ENCODE results near the gene UTP3. TPM values are rescaled to one million over a fixed set of nuclear protein-coding genes. Genes with fewer than 3 reads are reported as not detected.
A peak's percentile ranks its signal among the peaks of the same experiment; 100 is the strongest.
"Not testable (repeated sequence)": the region's sequence is repeated elsewhere in the genome, so short reads cannot be mapped to it uniquely, and the experiment has no call there.

UTP3 gene
- total RNA-seq (10 to 100 TPM; 15.1 to 34.9 (median 34.0) TPM), total RNA-seq (15.7 to 110 (median 33.9) reads per million in 29 experiments)
- 23.6 TPM for total RNA-seq (2013)

DNA sequence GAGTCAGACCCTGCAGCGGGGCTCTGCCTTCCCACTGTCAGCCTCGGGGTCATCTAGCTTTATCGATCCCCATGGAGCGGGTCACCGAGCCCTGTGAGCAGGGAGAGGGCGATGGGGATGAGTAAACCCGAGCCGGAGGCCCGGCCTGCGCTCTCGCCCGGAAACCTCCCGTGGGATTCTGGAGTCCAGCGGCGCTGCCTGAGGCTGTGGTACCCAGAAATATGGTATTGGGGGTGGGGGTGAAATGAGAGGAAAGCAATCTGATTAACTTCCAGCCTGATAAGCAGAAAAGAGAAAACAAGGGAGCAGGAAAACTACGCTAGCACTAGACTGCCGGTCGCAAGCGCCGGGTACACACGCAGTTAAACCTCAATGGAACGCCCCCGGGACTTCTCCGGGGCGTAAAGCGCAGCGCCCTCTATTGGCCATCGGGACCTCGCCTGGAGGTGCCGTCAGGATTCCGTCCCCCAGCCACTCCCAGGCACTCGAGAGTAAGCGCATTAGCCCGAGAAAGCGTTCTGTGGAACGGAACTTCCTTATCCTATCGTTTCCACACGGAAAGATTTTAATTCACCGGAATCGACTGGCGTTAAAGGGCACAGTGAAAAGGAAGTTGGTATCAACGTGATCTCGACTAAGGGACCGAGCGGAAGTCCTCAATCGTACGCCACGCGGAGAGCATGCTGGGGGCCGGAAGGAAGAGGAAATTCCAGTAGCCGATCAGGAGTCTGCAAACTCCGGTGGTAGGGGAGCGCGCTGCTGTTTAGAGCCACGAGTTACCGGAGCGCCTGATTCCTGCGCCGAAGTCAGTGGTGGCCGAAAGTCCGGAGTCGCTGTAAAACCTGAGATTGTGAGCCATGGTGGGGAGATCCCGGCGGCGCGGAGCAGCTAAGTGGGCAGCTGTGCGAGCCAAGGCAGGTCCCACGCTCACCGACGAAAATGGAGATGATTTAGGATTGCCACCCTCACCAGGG lies at the start of gene UTP3:
Gene UTP3 (plus strand): TSS at position 712 of the 974 bp plus-strand sequence. CDS start 146 bp downstream, at position 858.
- peaks cover 0 to 11% of the 10 kb centered on the region in 2 donors for H3K36me3 ChIP-seq (ENCODE audit: control insufficient read depth in 2 of 2, extremely low read depth in 1 of 2, insufficient read depth in 1 of 2, low read length in 1 of 2)
- peak within 1 kb of the TSS; percentile 88 to 92 for H3K4me3 ChIP-seq (ENCODE audit: control insufficient read depth in 1 of 2, extremely low read depth in 1 of 2, low read length in 1 of 2)
- peak; percentile 88 to 94 (median 88) for ATAC-seq (replicated peaks in 1 of 4)
- H3K27me3 Mint-ChIP-seq: no peaks in the 10 kb centered on the region
- no peaks in the 10 kb centered on the region for H3K9me3 Mint-ChIP-seq
- peak within 1 kb of the TSS; percentile 92 for H3K27ac ChIP-seq (ENCODE audit: low read length)
- under 1% methylated on average over 56 of the region's 70 CpGs for WGBS (ENCODE audit: insufficient coverage)
- no peaks in the 10 kb centered on the region for H3K9me3 ChIP-seq
- H3K27me3 ChIP-seq (replicated peaks in 1 of 2; ENCODE audit: control insufficient read depth in 2 of 2, extremely low read depth in 1 of 2, insufficient read depth in 2 of 2, low read length in 1 of 2): no peaks in the 10 kb centered on the region
- H3K4me1 Mint-ChIP-seq: peaks cover 39 to 42% (median 40%) of the 10 kb centered on the region in 3 donors
- H3K4me1 ChIP-seq (ENCODE audit: control insufficient read depth in 1 of 2, extremely low read depth in 1 of 2, insufficient read depth in 2 of 2, low read length in 2 of 2): peaks cover 22 to 26% of the 10 kb centered on the region in 2 experiments
- H3K36me3 Mint-ChIP-seq: peaks cover 14% of the 10 kb centered on the region
- H3K27ac Mint-ChIP-seq: peak within 1 kb of the TSS; percentile 99
- H3K4me3 Mint-ChIP-seq: peak within 1 kb of the TSS; percentile 98 to 99 (median 99)
- ChIA-PET POLR2A (interaction anchor here (0.5 to 2.5 kb wide), 7 partner anchors 16 to 151 kb away, joined by 3 to 14 read pairs (median 3); no protein-coding TSS in a partner anchor), CTCF (interaction anchor here (0.5 to 3.5 kb wide), 12 partner anchors 15 to 322 kb away, joined by 3 to 52 read pairs (median 5); no protein-coding TSS in a partner anchor)
- DNase-seq: peak; percentile 84 to 98 (median 89)

DNA sequence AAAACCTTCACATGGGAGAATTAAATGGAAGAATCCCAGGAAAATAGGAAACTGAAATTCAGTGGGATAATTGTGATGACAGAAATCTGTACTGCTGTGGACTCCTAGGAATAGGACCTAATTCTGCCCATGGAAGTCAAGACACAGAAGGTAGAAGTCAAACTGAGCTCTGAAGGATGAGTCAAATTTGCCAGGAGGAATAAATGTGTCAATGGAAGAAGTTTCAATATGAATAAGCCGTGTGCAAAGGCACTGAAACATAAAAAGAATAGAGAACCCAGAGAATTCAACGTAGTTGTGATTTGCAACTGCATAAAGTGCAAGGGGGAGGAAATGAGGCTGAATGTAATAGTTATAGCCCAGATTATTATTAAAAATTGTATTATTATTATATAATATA lies 48.1 kb upstream of the UTP3 start:
- Histone ChIP-seq H3K9me3 (no peaks in the 10 kb centered on the region), H3K27me3 (replicated peaks in 1 of 2; ENCODE audit: control insufficient read depth in 2 of 2, extremely low read depth in 1 of 2, insufficient read depth in 2 of 2, low read length in 1 of 2) (no peaks in the 10 kb centered on the region), H3K4me3 (ENCODE audit: control insufficient read depth in 1 of 2, extremely low read depth in 1 of 2, low read length in 1 of 2) (no peak overlapping the region), H3K27ac (ENCODE audit: low read length) (no peak overlapping the region), H3K4me1 (ENCODE audit: control insufficient read depth in 1 of 2, extremely low read depth in 1 of 2, insufficient read depth in 2 of 2, low read length in 2 of 2) (no peaks in the 10 kb centered on the region), H3K36me3 (ENCODE audit: control insufficient read depth in 2 of 2, extremely low read depth in 1 of 2, insufficient read depth in 1 of 2, low read length in 1 of 2) (no peaks in the 10 kb centered on the region)
- H3K36me3 Mint-ChIP-seq: no peaks in the 10 kb centered on the region
- peaks cover 0 to 6% of the 10 kb centered on the region in 2 donors for H3K27me3 Mint-ChIP-seq
- H3K4me3 Mint-ChIP-seq: no peak overlapping the region
- H3K27ac Mint-ChIP-seq: no peak overlapping the region
- DNase-seq (no peak), ATAC-seq (replicated peaks in 1 of 4) (no peak)
- H3K4me1 Mint-ChIP-seq: no peaks in the 10 kb centered on the region
- ChIA-PET POLR2A (interaction anchor here in 1 of 2 donors (0.5 kb wide), 1 partner anchor 47 kb away, joined by 11 read pairs; no protein-coding TSS in a partner anchor), CTCF (no interaction called here)
- H3K9me3 Mint-ChIP-seq: no peaks in the 10 kb centered on the region
- 40% methylated on average over 1 of the region's 2 CpGs for WGBS (ENCODE audit: insufficient coverage)

DNA sequence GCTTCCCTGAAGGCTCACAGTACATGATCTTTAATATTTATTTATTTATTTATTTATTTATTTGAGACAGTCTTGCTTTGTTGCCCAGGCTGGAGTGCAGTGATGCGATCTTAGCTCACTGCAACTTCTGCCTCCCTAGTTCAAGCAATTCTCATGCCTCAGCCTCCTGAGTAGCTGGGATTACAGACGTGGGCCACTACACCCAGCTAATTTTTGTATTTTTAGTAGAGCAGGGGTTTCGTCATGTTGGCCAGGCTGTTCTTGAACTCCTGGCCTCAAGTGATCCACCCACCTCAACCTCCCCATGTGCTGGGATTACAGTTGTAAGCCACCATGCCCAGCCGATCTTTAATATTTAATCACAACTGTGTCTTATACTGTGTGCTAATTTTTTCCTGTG lies 37.6 kb upstream of the UTP3 start:
- DNase-seq; CTCF ChIA-PET; H3K36me3 Mint-ChIP-seq; H3K27me3 ChIP-seq (replicated peaks in 1 of 2; ENCODE audit: control insufficient read depth in 2 of 2, extremely low read depth in 1 of 2, insufficient read depth in 2 of 2, low read length in 1 of 2); H3K4me1 ChIP-seq (ENCODE audit: control insufficient read depth in 1 of 2, extremely low read depth in 1 of 2, insufficient read depth in 2 of 2, low read length in 2 of 2); POLR2A ChIA-PET; H3K9me3 ChIP-seq; H3K4me1 Mint-ChIP-seq; H3K4me3 Mint-ChIP-seq; H3K27me3 Mint-ChIP-seq; H3K4me3 ChIP-seq (ENCODE audit: control insufficient read depth in 1 of 2, extremely low read depth in 1 of 2, low read length in 1 of 2); H3K9me3 Mint-ChIP-seq; ATAC-seq (replicated peaks in 1 of 4); H3K27ac ChIP-seq (ENCODE audit: low read length); H3K27ac Mint-ChIP-seq; H3K36me3 ChIP-seq (ENCODE audit: control insufficient read depth in 2 of 2, extremely low read depth in 1 of 2, insufficient read depth in 1 of 2, low read length in 1 of 2): not testable (repeated sequence)
- WGBS (ENCODE audit: insufficient coverage): no CpG with 5 or more reads among the region's 4 CpGs

GRCh38 chr4:70651864-70652506 lies 36.3 kb upstream of the UTP3 start:
- Histone ChIP-seq H3K9me3 (no peaks in the 10 kb centered on the region), H3K27me3 (replicated peaks in 1 of 2; ENCODE audit: control insufficient read depth in 2 of 2, extremely low read depth in 1 of 2, insufficient read depth in 2 of 2, low read length in 1 of 2) (no peaks in the 10 kb centered on the region), H3K4me3 (ENCODE audit: control insufficient read depth in 1 of 2, extremely low read depth in 1 of 2, low read length in 1 of 2) (no peak overlapping the region), H3K27ac (ENCODE audit: low read length) (no peak overlapping the region), H3K36me3 (ENCODE audit: control insufficient read depth in 2 of 2, extremely low read depth in 1 of 2, insufficient read depth in 1 of 2, low read length in 1 of 2) (no peaks in the 10 kb centered on the region), H3K4me1 (ENCODE audit: control insufficient read depth in 1 of 2, extremely low read depth in 1 of 2, insufficient read depth in 2 of 2, low read length in 2 of 2) (no peaks in the 10 kb centered on the region)
- Mint-ChIP-seq H3K36me3 (no peaks in the 10 kb centered on the region), H3K27ac (no peak overlapping the region), H3K4me3 (no peak overlapping the region), H3K9me3 (no peaks in the 10 kb centered on the region), H3K27me3 (no peaks in the 10 kb centered on the region), H3K4me1 (peaks cover 0 to 4% (median 4%) of the 10 kb centered on the region in 3 donors)
- ChIA-PET POLR2A (interaction anchor here in 1 of 2 donors (0.6 kb wide), 1 partner anchor 321 kb away, joined by 5 read pairs; no protein-coding TSS in a partner anchor), CTCF (interaction anchor here (0.5 to 1.3 kb wide), 26 partner anchors 8 to 1650 kb away, joined by 3 to 13 read pairs (median 4); partner anchors contain the start of genes RUFY3 (in 1 of the 2) and UTP3 (in 1 of the 2))
- peak in 4 of 35 experiments; percentile 4 to 53 (median 12) for DNase-seq
- peak in 3 of 4 experiments; percentile 46 to 66 (median 49) for ATAC-seq (replicated peaks in 1 of 4)
- WGBS (ENCODE audit: insufficient coverage): no CpG with 5 or more reads among the region's 4 CpGs

- H3K4me1 Mint-ChIP-seq: peaks cover 0 to 4% (median 4%) of the 10 kb centered on the region in 3 donors
- H3K27me3 Mint-ChIP-seq: peaks cover 3 to 5% of the 10 kb centered on the region in 2 donors
- no peak for DNase-seq
- no peaks in the 10 kb centered on the region for H3K36me3 ChIP-seq (ENCODE audit: control insufficient read depth in 2 of 2, extremely low read depth in 1 of 2, insufficient read depth in 1 of 2, low read length in 1 of 2)
- no peaks in the 10 kb centered on the region for H3K9me3 ChIP-seq
- H3K27ac ChIP-seq (ENCODE audit: low read length): no peak overlapping the region
- H3K27ac Mint-ChIP-seq: no peak overlapping the region
- 100% methylated on average over 2 of the region's 5 CpGs for WGBS (ENCODE audit: insufficient coverage)
- no peak for ATAC-seq (replicated peaks in 1 of 4)
- no peaks in the 10 kb centered on the region for H3K36me3 Mint-ChIP-seq
- no peaks in the 10 kb centered on the region for H3K4me1 ChIP-seq (ENCODE audit: control insufficient read depth in 1 of 2, extremely low read depth in 1 of 2, insufficient read depth in 2 of 2, low read length in 2 of 2)
- CTCF ChIA-PET: no interaction called here
- no peak overlapping the region for H3K4me3 Mint-ChIP-seq
- H3K4me3 ChIP-seq (ENCODE audit: control insufficient read depth in 1 of 2, extremely low read depth in 1 of 2, low read length in 1 of 2): no peak overlapping the region
- no peaks in the 10 kb centered on the region for H3K27me3 ChIP-seq (replicated peaks in 1 of 2; ENCODE audit: control insufficient read depth in 2 of 2, extremely low read depth in 1 of 2, insufficient read depth in 2 of 2, low read length in 1 of 2)
- no peaks in the 10 kb centered on the region for H3K9me3 Mint-ChIP-seq
- POLR2A ChIA-PET: interaction anchor here in 1 of 2 donors (0.5 kb wide), 2 partner anchors 29 to 30 kb away, joined by 4 to 9 read pairs; no protein-coding TSS in a partner anchor
Measured at GRCh38 chr4:70654605-70655011, 33.7 kb upstream of the UTP3 start.

DNA sequence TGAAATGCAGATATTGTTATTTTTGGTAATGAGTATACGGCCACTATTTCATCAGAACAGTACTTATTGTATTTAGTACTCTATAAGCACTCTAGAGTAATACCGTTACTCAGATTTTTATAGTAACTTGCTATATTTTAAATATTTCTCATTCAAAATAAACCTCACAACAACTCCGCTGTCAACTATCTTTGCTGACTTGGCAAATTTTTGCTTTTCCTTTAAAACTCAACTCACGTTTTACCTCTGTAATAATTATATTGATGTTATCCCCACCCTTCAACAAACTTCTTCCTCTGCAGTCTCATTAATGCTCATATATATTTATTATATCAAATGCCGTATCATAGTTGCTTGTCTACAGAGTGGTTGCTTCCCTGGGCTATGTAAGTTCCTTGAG lies 31.0 kb upstream of the UTP3 start:
- H3K27ac Mint-ChIP-seq: no peak overlapping the region
- ATAC-seq (replicated peaks in 1 of 4) (no peak), DNase-seq (no peak)
- CTCF ChIA-PET: interaction anchor here in 1 of 2 donors (0.8 to 1.2 kb wide), 3 partner anchors 10 to 292 kb away, joined by 3 to 4 read pairs (median 3); no protein-coding TSS in a partner anchor
- no peaks in the 10 kb centered on the region for H3K36me3 Mint-ChIP-seq
- WGBS (ENCODE audit: insufficient coverage): no CpG with 5 or more reads among the region's 5 CpGs
- Histone ChIP-seq H3K4me1 (ENCODE audit: control insufficient read depth in 1 of 2, extremely low read depth in 1 of 2, insufficient read depth in 2 of 2, low read length in 2 of 2) (no peaks in the 10 kb centered on the region), H3K27me3 (replicated peaks in 1 of 2; ENCODE audit: control insufficient read depth in 2 of 2, extremely low read depth in 1 of 2, insufficient read depth in 2 of 2, low read length in 1 of 2) (no peaks in the 10 kb centered on the region), H3K27ac (ENCODE audit: low read length) (no peak overlapping the region), H3K36me3 (ENCODE audit: control insufficient read depth in 2 of 2, extremely low read depth in 1 of 2, insufficient read depth in 1 of 2, low read length in 1 of 2) (no peaks in the 10 kb centered on the region), H3K9me3 (no peaks in the 10 kb centered on the region), H3K4me3 (ENCODE audit: control insufficient read depth in 1 of 2, extremely low read depth in 1 of 2, low read length in 1 of 2) (no peak overlapping the region)
- POLR2A ChIA-PET: no interaction called here
- H3K9me3 Mint-ChIP-seq: no peaks in the 10 kb centered on the region
- no peak overlapping the region for H3K4me3 Mint-ChIP-seq
- H3K4me1 Mint-ChIP-seq: peaks cover 0 to 2% (median 0%) of the 10 kb centered on the region in 3 donors
- peaks cover 3 to 5% of the 10 kb centered on the region in 2 donors for H3K27me3 Mint-ChIP-seq
